Measurements from ENCODE around the gene ACP4. TPM values are rescaled to one million over a fixed set of nuclear protein-coding genes. Genes with fewer than 3 reads are reported as not detected.

Gene ACP4
- polyA plus RNA-seq, 1 donor (not counting 4 experiments of a cell fraction or from before 2014, with no cell fraction given) = not detected

DNA sequence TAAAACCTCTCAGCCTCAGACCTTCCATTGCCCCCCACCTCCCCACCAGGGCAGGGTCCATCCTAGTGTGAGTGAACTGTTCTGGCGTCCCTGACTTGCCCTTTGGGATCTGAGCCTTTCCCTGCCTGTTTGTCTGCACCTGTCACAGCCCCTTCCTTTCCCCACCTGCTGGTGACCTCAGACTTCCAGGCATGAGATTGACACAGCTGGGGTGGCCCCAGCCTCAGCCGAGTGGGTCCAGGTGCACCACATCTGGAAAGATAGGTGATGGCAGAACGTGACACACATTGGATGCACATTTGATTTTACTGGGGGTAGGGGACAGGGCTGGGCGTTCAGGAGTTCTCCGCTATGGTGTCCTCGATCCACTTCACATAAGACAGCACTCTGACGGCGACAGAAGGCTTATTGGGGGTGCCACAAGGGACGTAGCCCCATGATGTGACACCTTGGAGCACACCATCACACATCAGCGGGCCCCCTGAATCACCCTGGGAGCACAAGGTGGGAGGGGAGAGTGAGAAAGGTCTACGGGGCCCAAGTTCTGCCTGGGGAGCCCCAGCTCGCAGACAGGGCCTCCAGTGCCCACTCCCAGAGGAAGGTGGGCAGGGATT, 28.8 kb downstream of the ACP4 start:
- DNase-seq (ENCODE audit: low read depth, low spot score) = no peak
- no peak for TF ChIP-seq EZH2 (IDR thresholded peaks at IDR 0.05; ENCODE audit: low read length)
- TF ChIP-seq CTCF (optimal IDR thresholded peaks at IDR 0.05 in 1 of 3, IDR thresholded peaks at IDR 0.05 in 1 of 3, conservative IDR thresholded peaks at IDR 0.05 in 1 of 3; ENCODE audit: extremely low read depth in 1 of 3, insufficient read depth in 2 of 3, low read length in 3 of 3) = no peak

DNA sequence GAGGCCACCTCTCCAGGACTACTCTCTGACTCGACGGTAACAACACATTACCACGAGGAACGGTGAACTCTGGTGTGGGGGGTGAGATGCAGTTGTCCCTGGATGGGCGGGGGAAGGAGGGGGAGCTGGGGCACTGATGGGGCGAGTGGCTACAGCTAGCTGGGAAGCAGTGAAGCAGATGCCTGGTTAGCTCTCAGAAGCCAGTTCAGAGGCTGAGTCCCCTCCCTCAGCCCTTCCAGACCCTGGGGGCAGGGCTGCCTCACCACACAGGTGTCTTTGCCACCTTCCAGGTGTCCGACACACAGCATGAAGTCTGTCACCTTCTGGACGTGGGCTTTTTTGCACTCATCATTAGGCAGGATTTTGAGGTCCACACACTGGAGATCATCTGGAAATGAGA, 29.4 kb downstream of the ACP4 start:
- no peaks in the 10 kb centered on the region for H3K9me3 ChIP-seq (ENCODE audit: control insufficient read depth, low read depth, low read length)
- no peaks in the 10 kb centered on the region for H3K36me3 ChIP-seq (ENCODE audit: control insufficient read depth in 2 of 2, extremely low read depth in 1 of 2, insufficient read depth in 2 of 2, low read length in 2 of 2)
- dilution Hi-C loops (cut with MboI; ENCODE audit: extremely low pct_ligation_motif_present, low sequenced_read_pairs) = no loop called here
- no peak overlapping the region for H3K4me2 ChIP-seq (ENCODE audit: control insufficient read depth, extremely low read depth, insufficient read depth, low read depth, low read length)
- no peaks in the 10 kb centered on the region for H3K79me2 ChIP-seq (ENCODE audit: control insufficient read depth, insufficient read depth, low read length)
- TF ChIP-seq CTCF (optimal IDR thresholded peaks at IDR 0.05 in 1 of 3, IDR thresholded peaks at IDR 0.05 in 1 of 3, conservative IDR thresholded peaks at IDR 0.05 in 1 of 3; ENCODE audit: extremely low read depth in 1 of 3, insufficient read depth in 2 of 3, low read length in 3 of 3) (no peak), EZH2 (IDR thresholded peaks at IDR 0.05; ENCODE audit: low read length) (no peak)
- H4K20me1 ChIP-seq (ENCODE audit: control insufficient read depth, extremely low read depth, insufficient read depth, low read length) = no peaks in the 10 kb centered on the region
- no peak overlapping the region for H3K9ac ChIP-seq (ENCODE audit: control insufficient read depth, extremely low read depth, insufficient read depth, low read length)
- H3K4me3 ChIP-seq (ENCODE audit: control insufficient read depth in 2 of 3, extremely low read depth in 1 of 3, insufficient read depth in 2 of 3, low read depth in 1 of 3, low read length in 3 of 3) = no peak overlapping the region
- peaks cover 6% of the 10 kb centered on the region for H3K4me1 ChIP-seq (ENCODE audit: control insufficient read depth, extremely low read depth, insufficient read depth, low read length)
- no peak overlapping the region for H3K27ac ChIP-seq (ENCODE audit: control insufficient read depth, insufficient read depth, low read length)
- DNase-seq (ENCODE audit: low read depth, low spot score) (no peak), FAIRE-seq (no peak)
- H2AFZ ChIP-seq (ENCODE audit: control insufficient read depth, low read length) = no peak overlapping the region
- peaks cover 33% of the 10 kb centered on the region for H3K27me3 ChIP-seq (ENCODE audit: control insufficient read depth, extremely low read depth, insufficient read depth, low read length)
- H3K9me1 ChIP-seq (ENCODE audit: control insufficient read depth, extremely low read depth, insufficient read depth, low read length) = no peaks in the 10 kb centered on the region

More for the DNA sequence above, 28.8 kb downstream of the ACP4 start:
- H3K4me3 ChIP-seq (ENCODE audit: control insufficient read depth in 2 of 3, extremely low read depth in 1 of 3, insufficient read depth in 2 of 3, low read depth in 1 of 3, low read length in 3 of 3) = no peak overlapping the region
- H3K79me2 ChIP-seq (ENCODE audit: control insufficient read depth, insufficient read depth, low read length) = no peaks in the 10 kb centered on the region
- no peak overlapping the region for H3K9ac ChIP-seq (ENCODE audit: control insufficient read depth, extremely low read depth, insufficient read depth, low read length)
- no peaks in the 10 kb centered on the region for H3K9me1 ChIP-seq (ENCODE audit: control insufficient read depth, extremely low read depth, insufficient read depth, low read length)
- no peak for FAIRE-seq
- H3K4me2 ChIP-seq (ENCODE audit: control insufficient read depth, extremely low read depth, insufficient read depth, low read depth, low read length) = no peak overlapping the region
- no peak overlapping the region for H3K27ac ChIP-seq (ENCODE audit: control insufficient read depth, insufficient read depth, low read length)
- H3K36me3 ChIP-seq (ENCODE audit: control insufficient read depth in 2 of 2, extremely low read depth in 1 of 2, insufficient read depth in 2 of 2, low read length in 2 of 2) = no peaks in the 10 kb centered on the region
- peaks cover 6% of the 10 kb centered on the region for H3K4me1 ChIP-seq (ENCODE audit: control insufficient read depth, extremely low read depth, insufficient read depth, low read length)
- H3K27me3 ChIP-seq (ENCODE audit: control insufficient read depth, extremely low read depth, insufficient read depth, low read length) = peaks cover 33% of the 10 kb centered on the region
- no peaks in the 10 kb centered on the region for H4K20me1 ChIP-seq (ENCODE audit: control insufficient read depth, extremely low read depth, insufficient read depth, low read length)
- no peak overlapping the region for H2AFZ ChIP-seq (ENCODE audit: control insufficient read depth, low read length)
- dilution Hi-C loops (cut with MboI; ENCODE audit: extremely low pct_ligation_motif_present, low sequenced_read_pairs) = no loop called here
- H3K9me3 ChIP-seq (ENCODE audit: control insufficient read depth, low read depth, low read length) = no peaks in the 10 kb centered on the region

Measured in keratinocyte (primary cell).